SK-N-SH (cell line): ENCODE measurements around the gene FAM227B. TPM values are rescaled to one million over a fixed set of nuclear protein-coding genes. Genes with fewer than 3 reads are reported as not detected.

Experiments
- CTCF ChIA-PET: fragments of 300-600, 350-600 bp; formaldehyde crosslinking; extraction: SDS; loops from one replicate; lab custom pipeline; 2021; lab: Yijun Ruan, JAX
- POLR2A ChIA-PET: fragments of 350-600 bp; sonication (Branson Sonifier 250); formaldehyde crosslinking; extraction: SDS; loops from one replicate; lab custom pipeline; 2020; ENCODE audit warnings: antibody characterized with exemption, inconsistent platforms; lab: Yijun Ruan, JAX
- DNase-seq: peaks from one replicate; pipeline ENCODE4 v3.0.0; 2012
- H2AFZ ChIP-seq: fragments of 200-600 bp; sonication (generic); 2 replicates; pipeline ENCODE4 v1.8.1; 2016; ENCODE audit warnings: antibody characterized with exemption, mild to moderate bottlenecking, low read depth
- H3F3A ChIP-seq: fragments of 200-600 bp; sonication (generic); replicated peaks from 2 replicates; pipeline ENCODE3; 2016; ENCODE audit warnings: antibody characterized with exemption, mild to moderate bottlenecking; ENCODE audit not compliant: insufficient read depth
- H3K27ac ChIP-seq, 2 experiments: fragments of 200-500 bp in 1 of 2; fragments of 200-600 bp in 1 of 2; sonication (Bioruptor generic) in 1 of 2; sonication (generic), shearing (Covaris generic) in 1 of 2; 2 replicates each; pipeline versions ENCODE4 v1.5.1 to v1.6.1; 2014 to 2016; ENCODE audit warnings: low read depth in 2 of 2, inconsistent platforms in 1 of 2, low read length in 1 of 2, mild to moderate bottlenecking in 1 of 2, mixed read lengths in 1 of 2
- H3K27me3 ChIP-seq: fragments of 200-600 bp; sonication (generic), shearing (Covaris generic); 2 replicates; pipeline ENCODE4 v1.6.1; 2016; ENCODE audit warnings: mixed run types; ENCODE audit not compliant: insufficient read depth
- H3K36me3 ChIP-seq, 2 experiments: fragments of 200-500 bp in 1 of 2; fragments of 200-600 bp in 1 of 2; sonication (Bioruptor generic) in 1 of 2; sonication (generic) in 1 of 2; replicated peaks in 1 of 2; 2 replicates each; pipeline versions ENCODE3 to v1.5.1; 2014 to 2016; ENCODE audit warnings: low read length in 1 of 2, mild to moderate bottlenecking in 1 of 2; ENCODE audit not compliant: insufficient read depth in 2 of 2, control insufficient read depth in 1 of 2
- H3K4me1 ChIP-seq, 2 experiments: fragments of 200-500 bp in 1 of 2; fragments of 200-600 bp in 1 of 2; sonication (Bioruptor generic) in 1 of 2; sonication (generic), shearing (Covaris generic) in 1 of 2; 2 replicates each; pipeline versions ENCODE4 v1.5.1 to v1.6.1; 2014 to 2016; ENCODE audit warnings: low read depth in 1 of 2, low read length in 1 of 2, mixed run types in 1 of 2; ENCODE audit not compliant: insufficient read depth in 2 of 2, control insufficient read depth in 1 of 2
- H3K4me2 ChIP-seq: fragments of 200-600 bp; sonication (generic), shearing (Covaris generic); 2 replicates; pipeline ENCODE4 v1.6.1; 2017; ENCODE audit warnings: mixed run types
- H3K4me3 ChIP-seq, 2 experiments: fragments of 200-500 bp in 1 of 2; fragments of 200-600 bp in 1 of 2; sonication (Bioruptor generic) in 1 of 2; sonication (generic), shearing (Covaris generic) in 1 of 2; 2 replicates each; pipeline versions ENCODE4 v1.5.1 to v1.8.1; 2014 to 2016; ENCODE audit warnings: low read depth in 2 of 2, inconsistent platforms in 1 of 2, low read length in 1 of 2, mild to moderate bottlenecking in 1 of 2, mixed read lengths in 1 of 2, moderate library complexity in 1 of 2
- H3K79me2 ChIP-seq: fragments of 200-600 bp; sonication (generic); 2 replicates; pipeline ENCODE4 v1.8.1; 2017; ENCODE audit warnings: mild to moderate bottlenecking; ENCODE audit not compliant: insufficient read depth
- H3K9ac ChIP-seq: fragments of 200-600 bp; sonication (generic); 2 replicates; pipeline ENCODE4 v1.6.1; 2017; ENCODE audit warnings: mixed run types
- H3K9me2 ChIP-seq: fragments of 200-600 bp; sonication (generic); 2 replicates; pipeline ENCODE4 v1.6.1; 2017; ENCODE audit warnings: mixed run types
- H3K9me3 ChIP-seq: fragments of 200-600 bp; sonication (generic); 2 replicates; pipeline ENCODE4 v1.6.1; 2017; ENCODE audit warnings: mixed run types, mild to moderate bottlenecking, moderate library complexity
- H4K20me1 ChIP-seq: fragments of 200-600 bp; sonication (generic); 2 replicates; pipeline ENCODE4 v1.6.1; 2017; ENCODE audit warnings: mild to moderate bottlenecking, mixed run types; ENCODE audit not compliant: insufficient read depth
- ELF1 ChIP-seq: IDR thresholded peaks from 2 replicates; pipeline ENCODE4 v1.4.0; 2012
- EP300 ChIP-seq, 2 experiments: IDR thresholded peaks; 2 replicates each; pipeline versions ENCODE4 v1.4.0 to v1.6.1; 2012; ENCODE audit warnings: borderline replicate concordance in 1 of 2, low read depth in 1 of 2, low read length in 1 of 2
- EZH2phosphoT487 ChIP-seq: fragments of 200-600 bp; sonication (generic); IDR thresholded peaks from 2 replicates; pipeline ENCODE4 v1.6.1; 2017; ENCODE audit warnings: low read depth, mixed run types, mild to moderate bottlenecking, antibody characterized with exemption, moderate library complexity, borderline replicate concordance
- FOSL2 ChIP-seq: IDR thresholded peaks from 2 replicates; pipeline ENCODE4 v1.4.0; 2012; ENCODE audit warnings: low read depth, mild to moderate bottlenecking, moderate library complexity, borderline replicate concordance
- FOXJ3 ChIP-seq: sonication (generic); formaldehyde crosslinking; IDR thresholded peaks from 2 replicates; pipeline ENCODE4 v1.5.1; 2020; ENCODE audit warnings: mild to moderate bottlenecking, missing genetic modification reagents
- GABPA ChIP-seq: IDR thresholded peaks from 2 replicates; pipeline ENCODE4 v1.4.0; 2012; ENCODE audit warnings: low read depth, mild to moderate bottlenecking
- GATA2 ChIP-seq: sonication (generic); formaldehyde crosslinking; IDR thresholded peaks from 2 replicates; pipeline ENCODE4 v1.5.0; 2020; ENCODE audit warnings: mild to moderate bottlenecking, missing genetic modification reagents
- JUND ChIP-seq: IDR thresholded peaks from 2 replicates; pipeline ENCODE4 v1.4.0; 2012
- MEF2A ChIP-seq: IDR thresholded peaks from 2 replicates; pipeline ENCODE4 v1.4.0; 2012; ENCODE audit warnings: low read depth, borderline replicate concordance
- MXI1 ChIP-seq: IDR thresholded peaks from 2 replicates; pipeline ENCODE4 v1.6.1; 2012; ENCODE audit warnings: mild to moderate bottlenecking, low read depth, low read length, improper control_type of control experiment
- POLR2AphosphoS5 ChIP-seq: IDR thresholded peaks from 2 replicates; pipeline ENCODE4 v1.6.1; 2012; ENCODE audit warnings: low read depth, low read length
- RAD21 ChIP-seq: IDR thresholded peaks from 2 replicates; pipeline ENCODE4 v1.6.1; 2012; ENCODE audit warnings: mild to moderate bottlenecking, low read length
- RCOR1 ChIP-seq: fragments of 150-350 bp; IDR thresholded peaks from 2 replicates; pipeline ENCODE4 v1.6.1; 2017; ENCODE audit warnings: antibody characterized with exemption, low read length
- RFX5 ChIP-seq: IDR thresholded peaks from 2 replicates; pipeline ENCODE4 v1.6.1; 2012; ENCODE audit warnings: mild to moderate bottlenecking, improper control_type of control experiment, low read length
- RXRA ChIP-seq: IDR thresholded peaks from 2 replicates; pipeline ENCODE4 v1.4.0; 2012; ENCODE audit warnings: low read depth, mild to moderate bottlenecking, borderline replicate concordance
- SMC3 ChIP-seq: IDR thresholded peaks from 2 replicates; pipeline ENCODE4 v1.6.1; 2012; ENCODE audit warnings: low read depth, low read length, improper control_type of control experiment
- TAF1 ChIP-seq: IDR thresholded peaks from 2 replicates; pipeline ENCODE4 v1.6.1; 2012; ENCODE audit warnings: low read depth, mild to moderate bottlenecking, low read length, moderate library complexity, borderline replicate concordance
- YY1 ChIP-seq: IDR thresholded peaks from 2 replicates; pipeline ENCODE4 v1.4.0; 2012; ENCODE audit warnings: low read depth, mild to moderate bottlenecking
- WGBS: methylation state at CpG from one replicate; pipeline ENCODE4 v1.1.6; 2017; ENCODE audit warnings: low lambda C conversion rate; 5-methylcytosine and 5-hydroxymethylcytosine counted together
- polyA plus RNA-seq, 3 experiments: library from polyadenylated mRNA; depleted of rRNA; stranded (reverse); fragments of >200 nt; gene quantifications; 2 replicates each; pipeline ENCODE4 v1.2.3, GENCODE V29; 2012
- TF ChIP-seq, protein P1 (sequence below): IDR thresholded peaks from 2 replicates; pipeline ENCODE4 v1.4.0; 2012; ENCODE audit warnings: low read depth, borderline replicate concordance
- TF ChIP-seq, protein P2 (sequence below): fragments of 200-600 bp; sonication (generic); IDR thresholded peaks from 2 replicates; pipeline ENCODE4 v1.6.1; 2017; ENCODE audit warnings: antibody characterized with exemption, mild to moderate bottlenecking, moderate library complexity
- TF ChIP-seq, protein P3 (sequence below): fragments of 150-350 bp; IDR thresholded peaks from 2 replicates; pipeline ENCODE4 v1.6.1; 2017; ENCODE audit warnings: antibody characterized with exemption, low read length, low read depth, borderline replicate concordance

The FAM227B gene
- polyA plus RNA-seq, 1 of the 3 experiments (the other 2 are of a cell fraction): 4.4 TPM

DNA sequence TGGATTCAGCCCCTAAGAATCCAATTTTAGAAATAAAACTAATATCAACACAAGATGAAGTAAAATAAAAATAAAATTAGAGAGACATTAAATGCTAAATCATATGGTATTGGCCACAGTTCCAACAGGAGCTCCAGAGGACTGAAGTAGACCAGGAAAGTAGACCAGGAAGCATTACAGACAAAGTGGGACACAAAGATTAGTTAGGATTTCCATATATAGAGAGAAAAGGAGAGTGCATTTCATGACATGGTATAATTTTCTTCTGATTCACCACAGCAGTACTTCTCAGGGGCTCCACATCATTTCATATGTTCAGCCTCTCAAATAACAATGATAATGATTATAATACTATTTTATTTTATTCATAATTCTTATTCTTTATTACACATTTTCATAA lies 179.3 kb downstream of the FAM227B start:
- no peak overlapping the region for H3K4me3 ChIP-seq
- no peaks in the 10 kb centered on the region for H3K27me3 ChIP-seq
- no peaks in the 10 kb centered on the region for H3K4me1 ChIP-seq
- ChIA-PET POLR2A (no interaction called here), CTCF (interaction anchor here (1.4 kb wide), 1 partner anchor 8 kb away, joined by 3 read pairs; no protein-coding TSS in a partner anchor)
- no peaks in the 10 kb centered on the region for H3F3A ChIP-seq
- H3K9me3 ChIP-seq: no peaks in the 10 kb centered on the region
- H3K36me3 ChIP-seq: no peaks in the 10 kb centered on the region
- TF ChIP-seq FOSL2: no peak
- H3K9ac ChIP-seq: no peak overlapping the region
- no peaks in the 10 kb centered on the region for H3K79me2 ChIP-seq
- H3K9me2 ChIP-seq: no peaks in the 10 kb centered on the region
- H3K4me2 ChIP-seq: no peak overlapping the region
- no peaks in the 10 kb centered on the region for H4K20me1 ChIP-seq
- no peak overlapping the region for H3K27ac ChIP-seq
- no peak overlapping the region for H2AFZ ChIP-seq
- DNase-seq: no peak

DNA sequence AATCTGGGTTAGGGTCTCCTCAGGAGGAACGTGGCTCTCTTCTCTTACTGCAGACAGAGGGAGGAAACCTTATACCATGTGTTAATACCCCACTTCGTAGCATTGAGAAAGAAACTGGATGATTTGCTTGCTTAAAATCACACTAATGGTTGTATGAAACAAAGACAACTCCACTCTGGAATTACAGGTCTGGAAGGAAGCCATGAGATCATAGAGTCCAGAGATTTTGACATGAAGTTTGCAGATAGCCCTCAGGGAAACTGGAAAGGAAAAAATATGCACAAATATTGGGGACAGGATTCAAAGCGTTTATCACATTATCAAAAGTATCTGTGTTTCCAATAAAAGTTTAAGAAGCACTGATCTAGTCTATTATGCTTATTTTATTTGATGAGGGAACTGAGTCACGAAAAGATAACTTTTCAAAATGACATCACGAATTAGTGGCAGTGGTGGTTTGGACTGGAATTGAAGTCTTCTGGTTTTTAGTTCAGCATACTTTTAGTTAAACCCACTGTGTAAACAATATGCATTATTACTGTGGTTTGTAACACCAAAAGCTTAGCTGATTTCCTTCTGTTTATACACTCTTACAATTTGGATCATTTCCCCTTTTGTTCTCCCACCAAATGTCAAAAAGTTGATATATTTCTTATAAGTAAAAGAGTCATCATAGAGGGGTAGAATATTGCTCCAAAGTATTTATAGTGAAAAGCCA lies 180.8 kb downstream of the FAM227B start:
- Histone ChIP-seq H3K27me3 (no peaks in the 10 kb centered on the region), H3K4me2 (no peak overlapping the region), H3K9ac (no peak overlapping the region), H3K4me3 (no peak overlapping the region), H3K9me2 (no peaks in the 10 kb centered on the region), H3K4me1 (no peaks in the 10 kb centered on the region), H3K36me3 (no peaks in the 10 kb centered on the region), H3K27ac (no peak overlapping the region), H3K9me3 (no peaks in the 10 kb centered on the region), H2AFZ (0 out of 2 replicates have a peak overlapping the region, but pooled peaks have one; percentile 16), H4K20me1 (no peaks in the 10 kb centered on the region), H3K79me2 (no peaks in the 10 kb centered on the region), H3F3A (no peaks in the 10 kb centered on the region)
- DNase-seq: no peak
- TF ChIP-seq RFX5: no peak
- no peak for TF ChIP-seq GABPA
- TF ChIP-seq SMC3: no peak
- no peak for TF ChIP-seq JUND
- TF ChIP-seq EP300 (IDR thresholded peaks at IDR 0.05; ENCODE audit: borderline replicate concordance in 1 of 2, low read depth in 1 of 2, low read length in 1 of 2): no peak
- no peak for TF ChIP-seq POLR2AphosphoS5
- no peak for TF ChIP-seq EZH2phosphoT487
- TF ChIP-seq, protein P1, sequence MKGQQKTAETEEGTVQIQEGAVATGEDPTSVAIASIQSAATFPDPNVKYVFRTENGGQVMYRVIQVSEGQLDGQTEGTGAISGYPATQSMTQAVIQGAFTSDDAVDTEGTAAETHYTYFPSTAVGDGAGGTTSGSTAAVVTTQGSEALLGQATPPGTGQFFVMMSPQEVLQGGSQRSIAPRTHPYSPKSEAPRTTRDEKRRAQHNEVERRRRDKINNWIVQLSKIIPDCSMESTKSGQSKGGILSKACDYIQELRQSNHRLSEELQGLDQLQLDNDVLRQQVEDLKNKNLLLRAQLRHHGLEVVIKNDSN: no peak
- TF ChIP-seq FOXJ3 (CRISPR knock-in tag): no peak
- no peak for TF ChIP-seq YY1
- TF ChIP-seq MEF2A: no peak
- TF ChIP-seq, protein P2, sequence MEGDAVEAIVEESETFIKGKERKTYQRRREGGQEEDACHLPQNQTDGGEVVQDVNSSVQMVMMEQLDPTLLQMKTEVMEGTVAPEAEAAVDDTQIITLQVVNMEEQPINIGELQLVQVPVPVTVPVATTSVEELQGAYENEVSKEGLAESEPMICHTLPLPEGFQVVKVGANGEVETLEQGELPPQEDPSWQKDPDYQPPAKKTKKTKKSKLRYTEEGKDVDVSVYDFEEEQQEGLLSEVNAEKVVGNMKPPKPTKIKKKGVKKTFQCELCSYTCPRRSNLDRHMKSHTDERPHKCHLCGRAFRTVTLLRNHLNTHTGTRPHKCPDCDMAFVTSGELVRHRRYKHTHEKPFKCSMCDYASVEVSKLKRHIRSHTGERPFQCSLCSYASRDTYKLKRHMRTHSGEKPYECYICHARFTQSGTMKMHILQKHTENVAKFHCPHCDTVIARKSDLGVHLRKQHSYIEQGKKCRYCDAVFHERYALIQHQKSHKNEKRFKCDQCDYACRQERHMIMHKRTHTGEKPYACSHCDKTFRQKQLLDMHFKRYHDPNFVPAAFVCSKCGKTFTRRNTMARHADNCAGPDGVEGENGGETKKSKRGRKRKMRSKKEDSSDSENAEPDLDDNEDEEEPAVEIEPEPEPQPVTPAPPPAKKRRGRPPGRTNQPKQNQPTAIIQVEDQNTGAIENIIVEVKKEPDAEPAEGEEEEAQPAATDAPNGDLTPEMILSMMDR: no peak
- TF ChIP-seq MXI1: no peak
- no peak for TF ChIP-seq ELF1
- TF ChIP-seq, protein P3, sequence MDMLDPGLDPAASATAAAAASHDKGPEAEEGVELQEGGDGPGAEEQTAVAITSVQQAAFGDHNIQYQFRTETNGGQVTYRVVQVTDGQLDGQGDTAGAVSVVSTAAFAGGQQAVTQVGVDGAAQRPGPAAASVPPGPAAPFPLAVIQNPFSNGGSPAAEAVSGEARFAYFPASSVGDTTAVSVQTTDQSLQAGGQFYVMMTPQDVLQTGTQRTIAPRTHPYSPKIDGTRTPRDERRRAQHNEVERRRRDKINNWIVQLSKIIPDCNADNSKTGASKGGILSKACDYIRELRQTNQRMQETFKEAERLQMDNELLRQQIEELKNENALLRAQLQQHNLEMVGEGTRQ: no peak
- no peak for TF ChIP-seq RCOR1
- TF ChIP-seq TAF1: no peak
- no peak for TF ChIP-seq RXRA
- no peak for TF ChIP-seq RAD21
- TF ChIP-seq GATA2 (CRISPR knock-in tag): no peak
- 70% methylated on average over 5 of the region's 5 CpGs for WGBS
- POLR2A ChIA-PET: no interaction called here
- CTCF ChIA-PET: no interaction called here
